Glutamatergic neuron (in vitro differentiated cells): ENCODE data around the gene IRGC. TPM values are rescaled to one million over a fixed set of nuclear protein-coding genes. Genes with fewer than 3 reads are reported as not detected.

Source experiments
- DNase-seq: peaks from one replicate; pipeline ENCODE4 v3.0.0; 2022
- H3K27ac Mint-ChIP-seq: one replicate; pipeline ENCODE4 v1.8.0; 2020; ENCODE audit warnings: mild to moderate bottlenecking, mixed read lengths, inconsistent platforms; ENCODE audit not compliant: unreplicated experiment
- H3K27me3 Mint-ChIP-seq: one replicate; pipeline ENCODE4 v1.8.0; 2020; ENCODE audit warnings: mild to moderate bottlenecking, moderate library complexity, mixed read lengths, inconsistent platforms; ENCODE audit not compliant: unreplicated experiment
- H3K36me3 Mint-ChIP-seq: one replicate; pipeline ENCODE4 v1.8.0; 2020; ENCODE audit warnings: mild to moderate bottlenecking, mixed read lengths, inconsistent platforms; ENCODE audit not compliant: unreplicated experiment
- H3K4me1 Mint-ChIP-seq: one replicate; pipeline ENCODE4 v1.8.0; 2020; ENCODE audit warnings: mild to moderate bottlenecking, low read depth, mixed read lengths, inconsistent platforms; ENCODE audit not compliant: unreplicated experiment
- H3K4me3 Mint-ChIP-seq: one replicate; pipeline ENCODE4 v1.8.0; 2020; ENCODE audit warnings: mild to moderate bottlenecking, mixed read lengths, inconsistent platforms; ENCODE audit not compliant: unreplicated experiment
- H3K9me3 Mint-ChIP-seq: one replicate; pipeline ENCODE4 v1.8.0; 2020; ENCODE audit warnings: mild to moderate bottlenecking, moderate library complexity, mixed read lengths, inconsistent platforms; ENCODE audit not compliant: unreplicated experiment
- CTCF ChIP-seq: fragments of 200-600 bp; sonication (generic); IDR thresholded peaks from one replicate; pipeline ENCODE4 v1.5.0; 2021; ENCODE audit not compliant: partially characterized antibody, unreplicated experiment
- total RNA-seq: library from RNA; stranded (reverse); fragmentation: NEBNext Ultra II Directional; extraction: Animal tissue kit (Norgen Biotek cat#: 25700); gene quantifications from one replicate; pipeline ENCODE4 v1.2.1, GENCODE V29; 2021; ENCODE audit not compliant: unreplicated experiment

The IRGC gene
- total RNA-seq, 1 donor from 2014 or later = not detected

- no peaks in the 10 kb centered on the region for H3K36me3 Mint-ChIP-seq
- DNase-seq = no peak
- no peak for TF ChIP-seq CTCF
- H3K9me3 Mint-ChIP-seq = peaks cover 3% of the 10 kb centered on the region
- H3K4me3 Mint-ChIP-seq = no peak overlapping the region
- no peaks in the 10 kb centered on the region for H3K4me1 Mint-ChIP-seq
- no peak overlapping the region for H3K27ac Mint-ChIP-seq
- peaks cover 3% of the 10 kb centered on the region for H3K27me3 Mint-ChIP-seq
Measured at GRCh38 chr19:43769256-43769655, 53.4 kb downstream of the IRGC start.

Other genes with a start within 250 kb of the IRGC start
- 6.8 TPM for gene PHLDB3, start 211.3 kb upstream of the IRGC start, total RNA-seq
- 16.0 TPM for gene ETHE1, start 188.9 kb upstream of the IRGC start, total RNA-seq
- gene ZNF575, start 182.9 kb upstream of the IRGC start, total RNA-seq = 2.0 TPM
- 39.5 TPM for gene XRCC1, start 140.5 kb upstream of the IRGC start, total RNA-seq
- gene PINLYP, start 140.3 kb upstream of the IRGC start, total RNA-seq = 0.96 TPM
- gene IRGQ, start 119.9 kb upstream of the IRGC start, total RNA-seq = 184 TPM
- gene ZNF576, start 119.5 kb upstream of the IRGC start, total RNA-seq = 15.0 TPM
- 0.51 TPM for gene SRRM5, start 104.0 kb upstream of the IRGC start, total RNA-seq
- gene ZNF428, start 96.4 kb upstream of the IRGC start, total RNA-seq = 139 TPM
- 52.4 TPM for gene CADM4, start 76.2 kb upstream of the IRGC start, total RNA-seq
- gene PLAUR, start 45.9 kb upstream of the IRGC start, total RNA-seq = 2.9 TPM
- gene SMG9, start 38.9 kb downstream of the IRGC start, total RNA-seq = 34.1 TPM
- gene KCNN4, start 64.9 kb downstream of the IRGC start, total RNA-seq = 0.44 TPM
- gene LYPD5, start 86.4 kb downstream of the IRGC start, total RNA-seq = not detected
- 13.0 TPM for gene ZNF283, start 111.2 kb downstream of the IRGC start, total RNA-seq
- 3.0 TPM for gene ZNF404, start 167.9 kb downstream of the IRGC start, total RNA-seq
- gene ZNF45, start 219.2 kb downstream of the IRGC start, total RNA-seq = 12.1 TPM
- gene ZNF221, start 235.2 kb downstream of the IRGC start, total RNA-seq = 16.1 TPM